Breast epithelium (tissue), 4 donors: ENCODE data around the gene NEK6. TPM values are rescaled to one million over a fixed set of nuclear protein-coding genes. Genes with fewer than 3 reads are reported as not detected.
A peak's percentile ranks its signal among the peaks of the same experiment; 100 is the strongest.

Source experiments
- DNase-seq, 2 donors: peaks; one replicate each; pipeline ENCODE4 v3.0.0-alpha.2; 2019; ENCODE audit warnings: low spot score in 2 of 2
- H3K27ac ChIP-seq, 2 donors: fragments of 200-600 bp; sonication (generic) in 1 of 2; one replicate each; pipeline ENCODE4 v1.5.1; 2016 to 2019; ENCODE audit warnings: mild to moderate bottlenecking in 1 of 2
- H3K27me3 ChIP-seq, 2 donors: fragments of 200-600 bp; sonication (generic) in 1 of 2; one replicate each; pipeline versions ENCODE4 v1.5.1 to v1.6.0; 2017 to 2019; ENCODE audit warnings: control low read depth in 1 of 2, mild to moderate bottlenecking in 1 of 2
- H3K36me3 ChIP-seq: fragments of 200-600 bp; one replicate; pipeline ENCODE4 v1.5.1; 2019
- H3K4me1 ChIP-seq, 2 donors: fragments of 200-600 bp; sonication (generic); one replicate each; pipeline ENCODE4 v1.5.1; 2016 to 2019; ENCODE audit warnings: control low read depth in 1 of 2
- H3K4me3 ChIP-seq, 3 donors: fragments of 200-600 bp; sonication (generic); 1 replicate in 2 of 3; 2 replicates in 1 of 3; pipeline ENCODE4 v1.5.1; 2016 to 2019; ENCODE audit warnings: mild to moderate bottlenecking in 3 of 3, moderate library complexity in 2 of 3
- H3K9me3 ChIP-seq, 2 donors: fragments of 200-600 bp; sonication (generic) in 1 of 2; one replicate each; pipeline ENCODE4 v1.5.1; 2016 to 2019; ENCODE audit warnings: control low read depth in 1 of 2
- CTCF ChIP-seq, 3 donors: fragments of 450-650 bp; IDR thresholded peaks; one replicate each; pipeline ENCODE4 v1.5.1; 2016 to 2017; ENCODE audit warnings: antibody characterized with exemption in 3 of 3, mild to moderate bottlenecking in 3 of 3, moderate library complexity in 3 of 3
- POLR2A ChIP-seq: fragments of 450-650 bp; IDR thresholded peaks from one replicate; pipeline ENCODE4 v1.6.1; 2016; ENCODE audit warnings: antibody characterized with exemption, mild to moderate bottlenecking, moderate library complexity
- POLR2AphosphoS5 ChIP-seq, 3 donors: sonication (generic); formaldehyde crosslinking; IDR thresholded peaks; one replicate each; pipeline ENCODE4 v1.6.1; 2017; ENCODE audit warnings: antibody characterized with exemption in 3 of 3
- intact Hi-C: fragments of 100-400 bp; cut with DNase I; formaldehyde crosslinking; loops from one replicate; pipeline ENCODE4 v1.15.1; 2023; ENCODE audit warnings: low total_unique reads
- total RNA-seq, 3 donors: library from RNA; depleted of rRNA; stranded (reverse); fragments of >200 nt; gene quantifications; one replicate each; pipeline ENCODE4 v1.1.0, GENCODE V29; 2016

Gene NEK6
- total RNA-seq, 3 donors from 2014 or later, result 17.8 to 31.5 (median 22.2) TPM

- peak in 1 of 2 donors; percentile 15 for DNase-seq
- no peaks in the 10 kb centered on the region for H3K27me3 ChIP-seq
- no peaks in the 10 kb centered on the region for H3K4me1 ChIP-seq
- no peak overlapping the region for H3K4me3 ChIP-seq
- H3K27ac ChIP-seq, result peak overlapping the region; percentile 6 to 30
- TF ChIP-seq POLR2A (no peak), POLR2AphosphoS5 (IDR thresholded peaks at IDR 0.05) (no peak), CTCF (IDR thresholded peaks at IDR 0.05) (no peak)
- H3K9me3 ChIP-seq, result no peaks in the 10 kb centered on the region
- no peaks in the 10 kb centered on the region for H3K36me3 ChIP-seq
- intact Hi-C loops, result no loop called here
Measured at GRCh38 chr9:124216474-124217176, 41.1 kb upstream of the NEK6 start.

- H3K4me3 ChIP-seq, result no peak overlapping the region
- no peaks in the 10 kb centered on the region for H3K27me3 ChIP-seq
- no peaks in the 10 kb centered on the region for H3K36me3 ChIP-seq
- peak overlapping the region in 1 of 2 donors; percentile 54 for H3K27ac ChIP-seq
- H3K4me1 ChIP-seq, result no peaks in the 10 kb centered on the region
- intact Hi-C loops, result no loop called here
- no peaks in the 10 kb centered on the region for H3K9me3 ChIP-seq
- TF ChIP-seq CTCF (IDR thresholded peaks at IDR 0.05) (no peak), POLR2A (no peak)
- DNase-seq, result peak in 1 of 2 donors; percentile 19
Measured at GRCh38 chr9:124217836-124218437, 39.8 kb upstream of the NEK6 start.

- DNase-seq, result peak; percentile 37 to 44
- no peak overlapping the region for H3K4me3 ChIP-seq
- no peaks in the 10 kb centered on the region for H3K9me3 ChIP-seq
- intact Hi-C loops, result no loop called here
- no peaks in the 10 kb centered on the region for H3K4me1 ChIP-seq
- H3K36me3 ChIP-seq, result no peaks in the 10 kb centered on the region
- no peak for TF ChIP-seq POLR2AphosphoS5 (IDR thresholded peaks at IDR 0.05)
- no peak for TF ChIP-seq POLR2A
- no peak for TF ChIP-seq CTCF (IDR thresholded peaks at IDR 0.05)
- H3K27ac ChIP-seq, result peak overlapping the region; percentile 52 to 54
- H3K27me3 ChIP-seq, result no peaks in the 10 kb centered on the region
Measured at GRCh38 chr9:124218438-124218982, 39.2 kb upstream of the NEK6 start.

GRCh38 chr9:124218987-124219461 is 38.7 kb upstream of the NEK6 start:
- H3K36me3 ChIP-seq, result no peaks in the 10 kb centered on the region
- peak overlapping the region; percentile 52 to 54 for H3K27ac ChIP-seq
- H3K27me3 ChIP-seq, result no peaks in the 10 kb centered on the region
- H3K4me1 ChIP-seq, result no peaks in the 10 kb centered on the region
- H3K9me3 ChIP-seq, result no peaks in the 10 kb centered on the region
- H3K4me3 ChIP-seq, result no peak overlapping the region
- TF ChIP-seq POLR2A, result no peak
- no peak for TF ChIP-seq CTCF (IDR thresholded peaks at IDR 0.05)
- TF ChIP-seq POLR2AphosphoS5 (IDR thresholded peaks at IDR 0.05), result no peak
- intact Hi-C loops, result no loop called here
- peak in 1 of 2 donors; percentile 30 for DNase-seq

- H3K4me3 ChIP-seq, result no peak overlapping the region
- intact Hi-C loops, result no loop called here
- no peaks in the 10 kb centered on the region for H3K27me3 ChIP-seq
- no peaks in the 10 kb centered on the region for H3K36me3 ChIP-seq
- H3K9me3 ChIP-seq, result no peaks in the 10 kb centered on the region
- TF ChIP-seq CTCF (IDR thresholded peaks at IDR 0.05) (no peak), POLR2A (no peak), POLR2AphosphoS5 (IDR thresholded peaks at IDR 0.05) (no peak)
- H3K27ac ChIP-seq, result peak overlapping the region; percentile 48 to 69
- no peaks in the 10 kb centered on the region for H3K4me1 ChIP-seq
- DNase-seq, result peak in 1 of 2 donors; percentile 49
Measured at GRCh38 chr9:124220946-124221451, 36.8 kb upstream of the NEK6 start.
